GM12801 (cell line): Measurements from ENCODE around the gene ANXA10.

Experiments used
- TF ChIP-seq, protein P1 (sequence below): IDR thresholded peaks from one replicate; pipeline ENCODE4 v1.5.1; 2011; ENCODE audit warnings: control low read depth; ENCODE audit not compliant: insufficient read length; ENCODE audit errors: extremely low read depth

Gene ANXA10

GRCh38 chr4:168092176-168092712 is at the start of gene ANXA10:
ANXA10 (plus strand) TSS chr4:168092537; CDS start chr4:168092701, 164 bp downstream.
- TF ChIP-seq, protein P1, sequence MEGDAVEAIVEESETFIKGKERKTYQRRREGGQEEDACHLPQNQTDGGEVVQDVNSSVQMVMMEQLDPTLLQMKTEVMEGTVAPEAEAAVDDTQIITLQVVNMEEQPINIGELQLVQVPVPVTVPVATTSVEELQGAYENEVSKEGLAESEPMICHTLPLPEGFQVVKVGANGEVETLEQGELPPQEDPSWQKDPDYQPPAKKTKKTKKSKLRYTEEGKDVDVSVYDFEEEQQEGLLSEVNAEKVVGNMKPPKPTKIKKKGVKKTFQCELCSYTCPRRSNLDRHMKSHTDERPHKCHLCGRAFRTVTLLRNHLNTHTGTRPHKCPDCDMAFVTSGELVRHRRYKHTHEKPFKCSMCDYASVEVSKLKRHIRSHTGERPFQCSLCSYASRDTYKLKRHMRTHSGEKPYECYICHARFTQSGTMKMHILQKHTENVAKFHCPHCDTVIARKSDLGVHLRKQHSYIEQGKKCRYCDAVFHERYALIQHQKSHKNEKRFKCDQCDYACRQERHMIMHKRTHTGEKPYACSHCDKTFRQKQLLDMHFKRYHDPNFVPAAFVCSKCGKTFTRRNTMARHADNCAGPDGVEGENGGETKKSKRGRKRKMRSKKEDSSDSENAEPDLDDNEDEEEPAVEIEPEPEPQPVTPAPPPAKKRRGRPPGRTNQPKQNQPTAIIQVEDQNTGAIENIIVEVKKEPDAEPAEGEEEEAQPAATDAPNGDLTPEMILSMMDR: no peak

DNA sequence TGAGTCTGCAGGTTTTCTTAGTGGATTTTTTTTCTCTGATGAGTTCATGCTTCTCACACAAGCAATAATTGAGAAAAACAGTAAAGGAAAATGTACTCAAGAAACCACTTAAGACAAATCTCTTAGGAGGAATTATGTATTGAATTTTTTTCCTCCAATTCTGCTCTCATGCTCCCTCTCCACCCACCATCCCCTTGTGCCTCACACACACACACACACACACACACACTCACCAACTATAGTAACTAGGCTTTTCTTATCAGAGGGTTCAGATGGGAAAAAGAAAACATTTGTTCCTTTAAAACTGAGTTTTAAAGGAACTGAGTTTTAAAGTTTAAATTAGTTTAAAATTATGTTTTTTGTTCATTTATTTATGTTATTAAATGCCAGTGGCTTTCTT is 47.0 kb upstream of the ANXA10 start:
- TF ChIP-seq, protein P1: no peak

DNA sequence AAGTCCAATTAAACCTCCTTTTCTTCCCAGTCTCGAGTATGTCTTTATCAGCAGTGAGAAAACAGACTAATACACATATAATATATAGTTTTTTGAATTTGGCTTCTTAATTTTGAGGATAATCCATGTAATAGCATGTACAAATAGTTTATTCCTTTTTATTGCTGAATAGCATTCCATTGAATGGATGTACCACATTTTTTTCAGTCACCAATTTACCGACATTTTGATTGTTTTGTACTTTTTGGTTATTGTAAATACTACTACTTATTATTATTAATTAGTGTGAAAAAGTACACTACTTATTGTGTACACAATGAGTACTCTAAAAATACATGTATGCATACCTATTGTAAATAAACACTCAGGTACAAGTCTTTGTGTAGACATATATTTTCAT is 42.3 kb upstream of the ANXA10 start:
- TF ChIP-seq, protein P1: no peak

- TF ChIP-seq, protein P1: no peak
Observed at GRCh38 chr4:168051526-168051925, 40.8 kb upstream of the ANXA10 start.

DNA sequence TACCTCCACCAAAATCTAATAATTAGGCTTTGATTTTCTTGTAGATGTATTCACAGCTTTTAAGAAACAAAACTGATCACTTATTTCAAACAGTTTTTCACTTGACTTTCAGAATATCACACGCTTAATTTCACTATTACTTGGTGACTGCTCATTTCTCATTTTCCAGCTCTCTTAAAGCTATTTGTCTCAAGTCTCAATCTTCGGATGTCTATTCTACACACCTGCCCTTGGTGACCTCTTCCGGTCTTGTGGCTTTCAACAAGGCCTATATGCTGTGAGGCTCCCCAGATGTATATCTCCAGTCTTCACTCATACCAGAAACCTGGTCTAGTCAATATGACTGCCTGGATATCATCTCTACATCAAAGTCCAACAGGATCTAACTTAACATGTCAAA is 34.9 kb upstream of the ANXA10 start:
- TF ChIP-seq, protein P1: no peak

DNA sequence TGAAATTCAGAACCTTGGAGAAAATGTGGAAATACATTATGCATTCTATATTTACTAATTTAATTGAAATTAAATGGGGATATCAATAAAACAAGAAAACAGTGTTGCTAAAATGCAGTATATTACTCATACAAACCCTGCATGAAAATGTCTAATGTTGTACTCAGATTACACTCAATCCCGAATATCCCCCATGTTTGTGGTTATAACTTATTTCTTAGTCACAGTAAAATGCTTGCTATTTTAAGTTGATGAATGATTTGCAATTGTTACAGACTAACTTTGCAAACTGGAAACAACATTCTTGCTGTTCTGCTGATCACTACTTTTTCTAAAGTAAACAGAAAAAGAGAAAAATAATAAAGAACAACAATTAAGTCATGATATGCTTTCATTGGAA is 33.1 kb upstream of the ANXA10 start:
- TF ChIP-seq, protein P1: no peak

DNA sequence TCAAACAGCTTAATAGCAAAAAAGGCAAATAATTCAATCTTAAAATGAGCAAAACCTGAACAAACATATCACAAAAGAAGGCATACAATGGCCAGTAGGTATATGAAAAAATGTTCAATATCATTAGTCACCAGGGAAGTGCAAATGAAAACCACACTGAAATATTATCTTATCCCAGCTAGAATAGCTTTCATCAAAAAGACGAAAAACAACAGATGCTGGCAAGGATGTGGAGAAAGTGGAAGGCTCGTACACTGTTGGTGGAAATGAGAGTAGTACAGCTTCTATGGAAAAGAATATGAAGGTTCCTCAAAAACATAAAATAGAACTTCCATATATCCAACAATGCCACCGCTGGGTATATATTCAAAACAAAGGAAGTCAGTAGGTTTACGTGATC is 29.3 kb upstream of the ANXA10 start:
- TF ChIP-seq, protein P1: no peak
